ENCODE measurements around the gene KIAA1671. TPM values are rescaled to one million over a fixed set of nuclear protein-coding genes. Genes with fewer than 3 reads are reported as not detected.

KIAA1671 gene
- total RNA-seq, 1 experiment from 2014 or later: 63.1 TPM

DNA sequence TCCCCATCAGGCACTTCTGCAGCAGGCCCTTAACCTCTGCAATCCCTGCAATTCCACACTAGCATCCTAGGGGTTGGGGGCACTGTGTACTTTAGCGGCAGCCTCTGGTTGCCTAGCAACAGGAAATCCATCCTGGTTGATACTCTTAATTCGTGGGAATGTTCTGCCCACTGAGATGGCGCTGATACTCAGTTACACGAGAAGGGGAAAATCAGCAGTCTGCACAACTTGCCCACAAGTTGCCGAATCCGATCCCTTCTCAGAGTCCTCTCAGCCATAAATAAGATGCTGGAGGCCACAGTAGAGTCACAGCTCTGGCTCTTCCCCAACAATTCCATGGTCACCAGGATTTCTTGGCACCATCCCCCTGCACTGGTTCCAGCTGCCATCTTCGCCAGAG, 189.6 kb downstream of the KIAA1671 start:
- intact Hi-C loops (cut with micrococcal nuclease; ENCODE audit: unreplicated experiment): no loop called here
- CTCF ChIA-PET: interaction anchor here (1.6 kb wide), 1 partner anchor 60 kb away, joined by 3 read pairs; no protein-coding TSS in a partner anchor
- TF ChIP-seq CTCF (IDR thresholded peaks at IDR 0.05; ENCODE audit: unreplicated experiment): no peak
- Mint-ChIP-seq H3K27me3 (ENCODE audit: unreplicated experiment) (no peaks in the 10 kb centered on the region), H3K4me3 (ENCODE audit: low read depth, unreplicated experiment) (no peak overlapping the region), H3K27ac (ENCODE audit: unreplicated experiment) (no peak overlapping the region), H3K36me3 (ENCODE audit: insufficient read depth, unreplicated experiment) (peaks cover 9% of the 10 kb centered on the region), H3K9me3 (ENCODE audit: low read depth, unreplicated experiment) (no peaks in the 10 kb centered on the region), H3K4me1 (ENCODE audit: low read depth, unreplicated experiment) (no peaks in the 10 kb centered on the region)
- BruUV-seq (replicated peaks): no TSS peak
- no peak for DNase-seq

DNA sequence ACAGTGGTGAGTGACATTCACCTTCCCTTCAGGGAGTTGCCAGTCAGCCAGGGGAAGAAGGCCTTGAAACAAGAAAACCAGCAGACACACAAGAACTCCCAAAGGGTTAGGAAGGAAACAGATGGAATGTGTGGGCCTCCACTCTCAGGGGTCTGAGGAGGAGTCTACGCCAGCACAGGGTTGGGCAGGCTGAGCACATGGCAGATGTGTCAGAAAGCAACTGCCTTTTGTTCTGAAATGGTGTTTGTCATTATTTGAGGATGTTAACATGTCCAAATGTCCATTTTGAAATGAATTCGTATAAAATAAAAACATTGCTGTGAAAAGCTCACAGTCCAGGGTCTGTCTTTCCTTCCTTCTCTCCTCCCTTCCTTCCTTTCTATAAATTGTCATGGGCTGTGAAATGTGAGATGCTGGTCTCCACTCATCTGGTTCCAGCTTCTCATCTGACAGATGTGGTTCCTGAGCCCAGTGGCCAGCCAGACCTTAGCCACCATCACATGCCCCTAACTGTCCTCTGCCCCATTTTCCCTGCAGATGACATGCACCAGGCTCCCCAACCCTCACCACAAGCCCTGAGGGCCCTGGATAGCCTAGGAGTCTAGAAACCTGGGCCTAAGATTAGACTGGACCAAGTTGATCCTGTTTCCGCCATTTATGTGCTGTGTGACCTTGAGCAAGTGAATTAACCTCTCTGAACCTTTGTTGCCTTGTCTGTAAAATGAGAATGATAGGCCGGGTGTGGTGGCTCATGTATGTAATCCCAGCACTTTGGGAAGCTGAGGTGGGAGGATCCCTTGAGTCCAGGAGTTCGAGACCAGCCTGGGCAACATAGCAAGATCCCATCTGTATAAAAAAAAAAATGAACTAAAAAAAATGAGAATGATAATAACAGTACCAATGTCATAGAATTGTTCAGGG, 190.9 kb downstream of the KIAA1671 start:
- H3K4me3 Mint-ChIP-seq (ENCODE audit: low read depth, unreplicated experiment): no peak overlapping the region
- intact Hi-C loops (cut with micrococcal nuclease; ENCODE audit: unreplicated experiment): no loop called here
- no peaks in the 10 kb centered on the region for H3K27me3 Mint-ChIP-seq (ENCODE audit: unreplicated experiment)
- no peak for DNase-seq
- no peaks in the 10 kb centered on the region for H3K9me3 Mint-ChIP-seq (ENCODE audit: low read depth, unreplicated experiment)
- no peak for TF ChIP-seq CTCF (IDR thresholded peaks at IDR 0.05; ENCODE audit: unreplicated experiment)
- no peak overlapping the region for H3K27ac Mint-ChIP-seq (ENCODE audit: unreplicated experiment)
- no TSS peak for BruUV-seq (replicated peaks)
- H3K4me1 Mint-ChIP-seq (ENCODE audit: low read depth, unreplicated experiment): peaks cover 6% of the 10 kb centered on the region
- CTCF ChIA-PET: no interaction called here
- peaks cover 9% of the 10 kb centered on the region for H3K36me3 Mint-ChIP-seq (ENCODE audit: insufficient read depth, unreplicated experiment)

DNA sequence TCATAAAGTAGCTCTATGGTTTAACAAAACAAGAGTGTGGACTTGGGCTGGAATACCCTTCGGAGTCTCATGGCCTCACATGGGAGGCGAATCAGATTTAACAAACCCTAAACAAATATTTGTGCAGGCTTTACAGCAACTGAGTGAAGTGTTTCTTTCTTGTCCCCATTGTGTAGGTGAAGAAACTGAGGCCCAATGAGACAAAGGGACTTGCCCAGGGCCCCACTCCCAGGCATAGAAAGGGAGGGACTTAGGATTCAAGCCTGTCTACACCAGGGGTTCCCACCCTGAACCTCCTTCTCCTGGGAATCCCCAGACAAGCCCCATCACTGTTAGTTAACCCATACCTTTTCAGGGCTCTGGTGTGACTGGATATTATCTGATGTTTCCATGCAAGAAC, 192.0 kb downstream of the KIAA1671 start:
- DNase-seq: no peak
- CTCF ChIA-PET: interaction anchor here (1.7 kb wide), 1 partner anchor 10 kb away, joined by 7 read pairs; no protein-coding TSS in a partner anchor
- BruUV-seq (replicated peaks): no TSS peak
- no peak overlapping the region for H3K4me3 Mint-ChIP-seq (ENCODE audit: low read depth, unreplicated experiment)
- peaks cover 9% of the 10 kb centered on the region for H3K4me1 Mint-ChIP-seq (ENCODE audit: low read depth, unreplicated experiment)
- H3K9me3 Mint-ChIP-seq (ENCODE audit: low read depth, unreplicated experiment): no peaks in the 10 kb centered on the region
- H3K27ac Mint-ChIP-seq (ENCODE audit: unreplicated experiment): no peak overlapping the region
- H3K36me3 Mint-ChIP-seq (ENCODE audit: insufficient read depth, unreplicated experiment): peaks cover 9% of the 10 kb centered on the region
- intact Hi-C loops (cut with micrococcal nuclease; ENCODE audit: unreplicated experiment): no loop called here
- TF ChIP-seq CTCF (IDR thresholded peaks at IDR 0.05; ENCODE audit: unreplicated experiment): no peak
- no peaks in the 10 kb centered on the region for H3K27me3 Mint-ChIP-seq (ENCODE audit: unreplicated experiment)

- H3K27ac Mint-ChIP-seq (ENCODE audit: unreplicated experiment): no peak overlapping the region
- no TSS peak for BruUV-seq (replicated peaks)
- H3K9me3 Mint-ChIP-seq (ENCODE audit: low read depth, unreplicated experiment): no peaks in the 10 kb centered on the region
- no peak for TF ChIP-seq CTCF (IDR thresholded peaks at IDR 0.05; ENCODE audit: unreplicated experiment)
- H3K4me1 Mint-ChIP-seq (ENCODE audit: low read depth, unreplicated experiment): peaks cover 9% of the 10 kb centered on the region
- no peak overlapping the region for H3K4me3 Mint-ChIP-seq (ENCODE audit: low read depth, unreplicated experiment)
- no peaks in the 10 kb centered on the region for H3K36me3 Mint-ChIP-seq (ENCODE audit: insufficient read depth, unreplicated experiment)
- H3K27me3 Mint-ChIP-seq (ENCODE audit: unreplicated experiment): no peaks in the 10 kb centered on the region
- intact Hi-C loops (cut with micrococcal nuclease; ENCODE audit: unreplicated experiment): no loop called here
- DNase-seq: no peak
- CTCF ChIA-PET: no interaction called here
Observed at GRCh38 chr22:25146307-25146706, 193.8 kb downstream of the KIAA1671 start.
